Immature natural killer cell (primary cell): ENCODE measurements around the gene RABGGTA. TPM values are rescaled to one million over a fixed set of nuclear protein-coding genes. Genes with fewer than 3 reads are reported as not detected.

Experiments
- DNase-seq, 3 donors: peaks; one replicate each; pipeline ENCODE4 v3.0.0; 2022; ENCODE audit warnings: mixed read lengths in 1 of 3
- H3K27ac Mint-ChIP-seq, 6 donors: one replicate each; pipeline ENCODE4 v1.8.0; 2020; ENCODE audit warnings: mixed read lengths in 6 of 6, mild to moderate bottlenecking in 5 of 6, inconsistent platforms in 4 of 6, moderate library complexity in 3 of 6
- H3K27me3 Mint-ChIP-seq, 3 donors: one replicate each; pipeline ENCODE4 v1.8.0; 2020 to 2021; ENCODE audit warnings: low read depth in 3 of 3, mild to moderate bottlenecking in 3 of 3, mixed read lengths in 3 of 3, moderate library complexity in 3 of 3, inconsistent platforms in 1 of 3
- H3K36me3 Mint-ChIP-seq, 3 donors: one replicate each; pipeline ENCODE4 v1.8.0; 2020; ENCODE audit warnings: mixed read lengths in 3 of 3, inconsistent platforms in 2 of 3, mild to moderate bottlenecking in 2 of 3
- H3K4me1 Mint-ChIP-seq, 2 donors: one replicate each; pipeline ENCODE4 v1.8.0; 2020; ENCODE audit warnings: inconsistent platforms in 2 of 2, mild to moderate bottlenecking in 2 of 2, mixed read lengths in 2 of 2, moderate library complexity in 1 of 2
- H3K4me3 Mint-ChIP-seq, 5 donors: one replicate each; pipeline ENCODE4 v1.8.0; 2020; ENCODE audit warnings: mild to moderate bottlenecking in 5 of 5, mixed read lengths in 5 of 5, inconsistent platforms in 3 of 5, moderate library complexity in 3 of 5
- H3K9me3 Mint-ChIP-seq, 6 donors: one replicate each; pipeline ENCODE4 v1.8.0; 2020; ENCODE audit warnings: mild to moderate bottlenecking in 6 of 6, mixed read lengths in 6 of 6, inconsistent platforms in 4 of 6, moderate library complexity in 3 of 6
- polyA plus RNA-seq, 3 donors: library from polyadenylated mRNA; unstranded; fragments of 300-500 nt; fragmentation: Illumina TruSeq; gene quantifications; one replicate each; pipeline ENCODE4 v1.2.3, GENCODE V29; 2021

The RABGGTA gene
- polyA plus RNA-seq, 3 donors from 2014 or later, result 23.3 to 52.0 (median 38.6) TPM

DNA sequence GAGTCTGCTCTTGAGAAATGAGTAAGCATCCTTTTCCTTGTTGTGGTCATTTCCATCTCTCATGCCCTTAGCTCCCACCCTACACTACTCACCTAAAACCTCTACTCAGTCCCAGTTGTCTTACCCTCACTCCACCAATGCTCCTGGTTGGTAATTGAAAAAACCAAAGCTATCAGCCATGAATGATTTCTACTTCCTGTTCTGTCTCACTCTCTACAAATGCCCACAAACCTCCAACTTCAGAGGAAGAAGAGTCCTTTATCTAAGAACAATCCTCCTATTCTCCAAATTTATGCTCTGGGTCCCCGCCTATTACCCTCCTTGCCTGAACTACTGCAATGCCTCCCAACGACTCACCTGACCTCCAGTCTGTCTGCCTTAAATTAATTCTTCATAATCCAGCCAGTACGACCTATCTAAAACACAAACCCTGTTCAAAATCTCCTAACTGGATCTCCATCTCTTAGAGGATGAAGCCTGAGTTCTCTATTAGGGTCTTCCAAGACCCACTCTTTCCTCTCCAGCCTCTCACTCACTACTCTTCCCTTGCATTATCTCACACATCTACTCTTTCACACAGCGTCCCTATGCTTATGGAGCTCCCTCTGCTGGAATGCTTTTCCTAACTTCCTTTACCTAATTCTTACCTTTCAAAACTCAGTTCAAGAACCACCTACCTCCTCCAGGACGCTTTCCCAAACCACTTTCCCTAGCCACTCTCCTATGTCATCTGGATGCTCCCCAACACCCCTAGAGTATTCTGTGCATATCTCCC lies 26.0 kb upstream of the RABGGTA start:
- Mint-ChIP-seq H3K36me3 (peaks cover 13 to 41% (median 14%) of the 10 kb centered on the region in 3 donors), H3K4me3 (no peak overlapping the region), H3K4me1 (peaks cover 49 to 63% of the 10 kb centered on the region in 2 donors), H3K9me3 (no peaks in the 10 kb centered on the region), H3K27ac (peak overlapping the region; percentile 73 to 96 (median 82)), H3K27me3 (peaks cover 2 to 8% (median 8%) of the 10 kb centered on the region in 3 donors)
- DNase-seq, result no peak

DNA sequence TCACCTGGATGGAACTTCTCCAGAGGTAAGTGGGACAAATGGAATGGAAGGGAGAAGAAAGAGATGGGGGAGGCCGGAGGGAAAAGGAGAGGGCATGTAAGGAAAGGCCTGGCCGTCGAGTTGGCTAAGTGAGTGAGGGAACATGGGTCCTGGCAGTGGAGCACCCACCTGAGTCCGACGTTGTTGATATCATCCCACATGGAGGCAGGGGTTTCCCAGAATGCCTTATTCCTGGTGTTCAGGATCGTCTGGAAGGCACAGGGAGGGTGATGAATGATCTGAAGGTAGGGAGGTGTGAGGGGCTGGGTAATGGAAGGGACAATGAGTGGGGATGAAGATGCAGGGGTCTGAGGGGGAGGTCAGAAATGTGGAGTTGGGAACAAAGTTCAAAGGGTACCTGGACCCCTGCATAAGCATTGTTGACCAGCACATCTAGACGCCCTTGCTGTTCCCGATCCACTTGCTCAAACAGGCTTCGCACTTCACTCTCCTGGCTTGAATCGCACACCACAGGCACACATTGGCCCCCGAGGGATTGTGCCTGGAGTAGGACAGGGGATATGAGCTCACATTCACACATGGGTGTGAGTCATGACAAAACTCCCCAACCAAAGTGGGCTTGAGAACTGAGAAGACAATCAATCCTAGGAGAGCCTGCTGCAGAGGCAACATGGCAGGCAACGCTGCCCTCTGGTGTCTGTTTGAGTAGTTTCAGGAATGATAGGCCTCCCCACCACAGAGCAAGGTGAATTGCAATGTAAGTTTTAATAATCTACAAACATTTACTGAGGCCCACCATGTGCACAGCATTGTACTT lies 25.2 kb upstream of the RABGGTA start:
- H3K9me3 Mint-ChIP-seq, result no peaks in the 10 kb centered on the region
- peak overlapping the region; percentile 73 to 96 (median 82) for H3K27ac Mint-ChIP-seq
- H3K27me3 Mint-ChIP-seq, result peaks cover 2 to 8% (median 8%) of the 10 kb centered on the region in 3 donors
- H3K36me3 Mint-ChIP-seq, result peaks cover 13 to 40% (median 14%) of the 10 kb centered on the region in 3 donors
- peaks cover 44 to 57% of the 10 kb centered on the region in 2 donors for H3K4me1 Mint-ChIP-seq
- peak overlapping the region in 2 of 5 donors; percentile 12 to 23 for H3K4me3 Mint-ChIP-seq
- peak; percentile 72 to 77 (median 75) for DNase-seq

DNA sequence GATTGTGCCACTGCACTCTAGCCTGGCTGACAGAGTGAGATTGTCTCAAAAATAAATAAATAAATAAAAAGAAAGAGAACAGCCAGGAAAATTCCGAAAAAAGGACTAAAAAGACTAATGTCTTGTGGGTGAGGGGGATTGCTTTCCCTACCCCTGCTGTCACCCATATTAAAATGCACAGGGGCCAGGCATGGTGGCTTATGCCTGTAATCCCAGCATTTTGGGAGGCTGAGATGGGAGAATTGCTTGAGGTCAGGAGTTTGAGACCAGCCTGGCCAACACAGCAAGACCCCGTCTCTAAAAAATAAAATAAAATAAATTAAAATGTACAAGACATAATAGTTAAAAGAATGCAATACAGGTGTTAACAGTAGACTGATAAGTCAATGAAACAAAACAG lies 22.1 kb upstream of the RABGGTA start:
- Mint-ChIP-seq H3K36me3 (peaks cover 18 to 52% (median 22%) of the 10 kb centered on the region in 3 donors), H3K27ac (peak overlapping the region in 1 of 6 donors; percentile 45), H3K4me3 (no peak overlapping the region), H3K27me3 (peaks cover 0 to 3% (median 2%) of the 10 kb centered on the region in 3 donors), H3K4me1 (peaks cover 21 to 39% of the 10 kb centered on the region in 2 donors), H3K9me3 (no peaks in the 10 kb centered on the region)
- no peak for DNase-seq

DNA sequence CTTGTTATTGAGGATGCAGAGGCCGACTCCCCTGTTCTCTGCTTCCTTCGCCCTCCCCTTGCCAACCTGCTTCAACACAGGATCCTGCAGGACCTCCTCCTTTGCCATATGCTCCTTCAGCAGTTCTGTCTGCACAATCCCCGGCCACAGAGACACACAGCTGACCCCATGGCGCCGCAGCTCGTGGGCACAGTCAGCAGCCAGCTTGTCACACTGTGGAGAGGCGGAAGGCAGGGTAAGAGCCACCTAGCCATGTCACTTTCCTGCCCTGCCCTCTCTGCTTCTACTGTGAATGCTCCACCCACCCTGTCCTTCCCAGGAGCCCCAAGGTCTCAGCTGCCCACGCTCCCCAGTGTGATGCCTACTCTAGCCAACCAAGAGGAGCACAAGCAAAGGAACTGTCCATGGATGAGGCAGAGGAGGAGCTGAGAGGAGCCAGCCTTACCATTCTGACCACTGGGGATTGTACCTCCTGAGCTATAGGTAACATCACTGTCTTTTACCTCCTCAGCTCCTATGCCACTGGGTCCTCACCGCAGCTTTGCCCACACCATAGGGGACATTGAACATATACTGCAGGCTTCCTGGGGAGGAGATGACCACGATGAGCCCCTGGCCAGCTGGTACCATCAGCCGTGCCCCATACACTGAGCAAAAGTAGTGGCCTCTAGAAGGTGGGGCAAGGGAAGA lies 20.9 kb upstream of the RABGGTA start:
- Mint-ChIP-seq H3K9me3 (no peaks in the 10 kb centered on the region), H3K4me1 (peaks cover 15 to 27% of the 10 kb centered on the region in 2 donors), H3K27me3 (peaks cover 0 to 2% (median 0%) of the 10 kb centered on the region in 3 donors), H3K36me3 (peaks cover 18 to 52% (median 22%) of the 10 kb centered on the region in 3 donors), H3K27ac (no peak overlapping the region), H3K4me3 (no peak overlapping the region)
- DNase-seq, result no peak

DNA sequence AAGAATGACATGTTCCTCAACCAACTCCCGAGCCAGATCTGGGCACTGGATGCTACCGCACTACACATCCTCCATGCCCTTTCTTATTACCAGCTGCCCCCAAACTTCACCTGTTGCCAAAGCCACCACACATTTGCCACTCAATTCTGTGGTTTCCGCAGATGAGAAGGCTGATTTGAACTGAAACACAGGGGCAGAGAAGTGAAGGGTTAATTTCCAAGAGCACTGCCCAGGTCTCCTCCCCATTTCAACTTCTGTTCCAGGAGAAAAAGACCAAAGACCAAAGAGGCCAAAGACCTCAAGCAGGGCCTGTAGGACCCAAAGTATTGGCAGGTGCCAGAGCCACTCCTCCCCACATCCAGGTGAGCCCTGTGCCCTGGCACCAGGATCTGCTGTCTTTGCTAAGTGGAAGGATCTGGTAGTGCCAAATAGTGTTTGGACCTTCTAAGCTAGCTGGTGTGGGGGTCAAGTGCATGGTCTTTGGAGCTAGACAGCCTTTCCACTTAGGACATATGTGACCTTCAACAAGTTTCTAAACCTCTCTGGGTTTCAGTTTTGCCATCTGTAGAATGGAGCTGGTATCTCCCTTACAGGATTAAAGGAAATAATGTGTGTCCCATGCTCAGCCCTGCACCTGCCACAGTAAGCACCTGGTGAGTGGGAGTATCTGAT lies 20.2 kb upstream of the RABGGTA start:
- peaks cover 15 to 49% (median 22%) of the 10 kb centered on the region in 3 donors for H3K36me3 Mint-ChIP-seq
- no peak overlapping the region for H3K4me3 Mint-ChIP-seq
- H3K4me1 Mint-ChIP-seq, result peaks cover 8 to 21% of the 10 kb centered on the region in 2 donors
- no peak for DNase-seq
- no peaks in the 10 kb centered on the region for H3K9me3 Mint-ChIP-seq
- no peak overlapping the region for H3K27ac Mint-ChIP-seq
- peaks cover 0 to 2% (median 0%) of the 10 kb centered on the region in 3 donors for H3K27me3 Mint-ChIP-seq

DNA sequence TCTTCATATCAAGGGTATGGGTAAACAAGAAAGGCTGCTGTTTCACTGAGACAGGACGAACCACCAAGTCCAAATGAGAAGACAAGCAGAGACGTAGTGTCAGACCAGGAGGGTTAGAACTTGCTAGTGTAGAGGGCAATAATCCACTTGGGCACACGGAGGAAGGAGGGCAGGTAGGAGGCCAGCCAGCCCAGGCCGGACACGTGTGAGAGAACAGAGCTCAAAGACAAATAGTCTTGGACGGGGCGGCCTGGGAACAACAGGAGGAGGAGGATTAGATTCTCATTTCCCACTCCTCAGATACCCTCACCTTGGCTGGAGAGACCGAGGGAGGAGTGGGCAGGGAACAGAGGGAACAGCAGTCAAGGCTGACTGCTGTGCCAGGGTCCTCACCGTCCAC lies 19.3 kb upstream of the RABGGTA start:
- Mint-ChIP-seq H3K36me3 (peaks cover 14 to 41% (median 17%) of the 10 kb centered on the region in 3 donors), H3K4me1 (peaks cover 2 to 12% of the 10 kb centered on the region in 2 donors), H3K4me3 (no peak overlapping the region), H3K9me3 (no peaks in the 10 kb centered on the region), H3K27ac (peak overlapping the region in 3 of 6 donors; percentile 8 to 74 (median 11)), H3K27me3 (peaks cover 0 to 2% (median 0%) of the 10 kb centered on the region in 3 donors)
- no peak for DNase-seq

DNA sequence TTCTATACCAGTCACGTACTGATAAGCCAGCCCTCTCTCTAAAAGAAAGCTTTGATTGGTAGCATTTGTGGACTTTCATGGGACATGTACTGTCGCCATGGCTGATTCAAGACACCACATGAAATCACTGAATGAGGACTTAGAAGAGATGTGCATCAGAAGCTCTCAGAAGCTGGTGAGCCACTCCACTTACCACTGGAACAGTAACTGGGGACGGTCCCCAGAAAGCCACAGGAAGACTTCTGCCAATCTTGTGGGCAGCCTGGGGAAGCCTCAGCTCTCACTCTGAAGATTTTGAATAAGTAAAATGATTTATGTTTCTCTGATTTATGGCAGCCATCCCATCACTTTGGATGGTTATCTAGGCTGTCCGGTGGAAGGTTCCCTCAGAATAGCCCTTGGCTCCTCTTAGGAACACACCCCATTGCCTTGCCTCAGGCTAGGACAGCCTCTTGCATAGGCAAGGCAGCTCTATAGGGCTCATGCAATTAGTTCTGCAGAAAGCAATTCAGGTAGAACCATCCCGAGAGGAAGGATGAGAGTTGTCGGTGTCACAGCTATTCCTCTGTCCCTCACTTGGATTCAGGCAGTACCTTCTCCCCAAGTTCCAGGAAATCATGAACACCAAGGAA lies 18.4 kb upstream of the RABGGTA start:
- Mint-ChIP-seq H3K27me3 (peaks cover 0 to 2% (median 0%) of the 10 kb centered on the region in 3 donors), H3K27ac (peak overlapping the region in 3 of 6 donors; percentile 17 to 51 (median 36)), H3K4me3 (no peak overlapping the region), H3K9me3 (no peaks in the 10 kb centered on the region), H3K36me3 (peaks cover 10 to 35% (median 12%) of the 10 kb centered on the region in 3 donors), H3K4me1 (peaks cover 2 to 12% of the 10 kb centered on the region in 2 donors)
- peak in 2 of 3 donors; percentile 33 to 38 for DNase-seq

DNA sequence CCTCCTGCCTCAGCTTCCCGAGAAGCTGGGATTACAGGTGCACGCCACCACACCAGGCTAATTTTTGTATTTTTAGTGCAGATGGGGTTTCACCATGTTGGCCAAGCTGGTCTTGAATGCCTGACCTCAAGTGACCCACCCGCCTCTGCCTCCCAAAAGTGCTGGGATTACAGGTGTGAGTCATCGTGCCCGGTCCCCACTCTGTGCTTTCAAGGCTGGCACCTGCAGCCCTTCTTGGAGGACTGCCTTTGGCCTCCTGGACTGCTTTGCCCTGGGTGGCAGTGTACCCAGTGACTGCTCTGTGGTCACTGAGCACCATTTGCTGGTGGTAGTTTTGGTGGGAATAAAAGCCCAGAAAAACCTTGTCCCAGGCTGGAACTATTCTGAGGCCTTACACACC lies 15.6 kb upstream of the RABGGTA start:
- Mint-ChIP-seq H3K4me1 (peaks cover 2 to 12% of the 10 kb centered on the region in 2 donors), H3K36me3 (peaks cover 9 to 17% (median 12%) of the 10 kb centered on the region in 3 donors), H3K4me3 (no peak overlapping the region), H3K9me3 (no peaks in the 10 kb centered on the region), H3K27ac (peak overlapping the region in 1 of 6 donors; percentile 28), H3K27me3 (peaks cover 0 to 3% (median 1%) of the 10 kb centered on the region in 3 donors)
- no peak for DNase-seq

DNA sequence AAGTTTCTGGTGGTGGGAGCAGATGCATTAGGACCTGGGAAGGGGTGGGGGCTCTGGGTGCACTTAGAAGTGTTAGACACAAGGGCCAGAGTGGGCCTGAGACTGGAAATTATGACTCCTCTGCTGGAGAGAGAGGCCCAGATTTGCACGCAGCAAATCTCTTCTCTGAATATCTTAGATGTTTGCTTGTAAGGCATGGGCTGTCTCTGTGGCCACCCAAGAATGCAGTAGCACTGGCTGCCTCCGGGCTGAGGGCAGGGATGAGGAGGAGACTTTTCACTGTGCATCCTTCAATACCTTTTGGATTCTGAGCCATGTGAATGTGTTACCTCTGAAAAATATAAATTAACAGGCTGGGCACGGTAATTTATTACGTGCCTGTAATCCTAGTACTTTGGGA lies 14.0 kb upstream of the RABGGTA start:
- H3K27ac Mint-ChIP-seq, result peak overlapping the region in 3 of 6 donors; percentile 10 to 49 (median 45)
- H3K4me1 Mint-ChIP-seq, result peaks cover 8 to 15% of the 10 kb centered on the region in 2 donors
- peaks cover 0 to 3% (median 1%) of the 10 kb centered on the region in 3 donors for H3K27me3 Mint-ChIP-seq
- H3K4me3 Mint-ChIP-seq, result no peak overlapping the region
- peaks cover 1 to 2% (median 1%) of the 10 kb centered on the region in 3 donors for H3K36me3 Mint-ChIP-seq
- H3K9me3 Mint-ChIP-seq, result no peaks in the 10 kb centered on the region
- no peak for DNase-seq

DNA sequence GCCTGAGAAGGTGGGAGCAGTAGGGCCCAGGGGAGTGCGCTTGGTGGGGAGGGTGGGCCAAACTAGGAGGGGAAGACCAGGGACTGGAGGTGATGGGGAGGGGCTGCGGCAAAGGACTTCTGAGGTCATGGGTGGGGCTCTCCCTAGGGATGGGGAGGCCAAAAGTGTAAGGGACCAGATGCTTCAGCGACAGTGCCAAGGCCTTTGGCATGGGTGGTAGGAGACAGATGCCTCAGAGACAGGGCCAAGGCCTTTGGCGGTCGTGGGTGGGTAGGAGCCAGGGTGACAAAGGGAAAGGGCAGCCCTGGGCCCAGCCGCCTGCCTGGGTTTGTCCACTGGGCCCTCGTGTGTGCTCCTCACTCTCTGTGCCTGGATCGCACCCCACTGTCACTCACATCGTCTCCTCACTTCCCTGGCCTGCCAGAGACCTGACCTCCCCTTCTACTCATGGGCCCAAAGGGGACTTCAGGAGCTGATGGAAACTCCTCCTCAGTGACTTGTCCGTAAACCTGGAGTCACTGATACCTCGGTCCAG lies 13.2 kb upstream of the RABGGTA start:
- Mint-ChIP-seq H3K4me3 (no peak overlapping the region), H3K9me3 (no peaks in the 10 kb centered on the region), H3K4me1 (peaks cover 6 to 8% of the 10 kb centered on the region in 2 donors), H3K27me3 (peaks cover 0 to 3% (median 1%) of the 10 kb centered on the region in 3 donors), H3K27ac (peak overlapping the region in 3 of 6 donors; percentile 10 to 49 (median 45)), H3K36me3 (no peaks in the 10 kb centered on the region)
- DNase-seq, result no peak

DNA sequence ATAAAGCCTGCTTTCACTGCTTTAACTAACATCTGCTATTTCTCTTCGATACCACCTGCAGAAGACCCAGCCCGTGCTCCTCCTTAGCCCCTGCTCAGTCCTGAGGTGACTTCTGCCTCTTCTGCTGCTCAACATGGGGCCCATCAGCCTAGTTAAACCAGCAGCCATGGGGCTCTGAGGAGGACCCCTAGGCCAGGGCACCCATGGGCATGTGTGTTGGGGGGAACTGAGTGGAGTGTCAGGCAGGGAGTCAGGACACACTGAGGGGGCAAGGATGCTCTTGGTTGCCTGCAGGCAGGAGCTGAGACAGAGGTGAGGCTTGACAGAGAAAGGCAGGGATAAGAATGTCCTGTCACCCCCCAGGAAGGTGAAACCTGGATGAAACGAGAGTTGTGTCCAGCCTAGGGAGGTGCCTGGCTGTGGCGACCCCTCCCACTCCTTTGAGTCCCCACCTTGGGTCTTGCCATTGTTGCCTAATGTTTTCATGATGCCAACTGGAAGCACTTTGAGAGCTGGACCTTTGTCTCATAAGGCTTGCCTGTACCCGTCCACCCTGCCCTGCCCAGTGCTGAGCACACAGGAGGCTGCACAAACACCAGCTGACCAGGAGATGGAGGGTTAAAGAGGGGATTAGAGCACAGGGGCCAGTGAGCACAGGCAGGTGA lies 12.5 kb upstream of the RABGGTA start:
- Mint-ChIP-seq H3K4me3 (no peak overlapping the region), H3K27me3 (peaks cover 0 to 3% (median 1%) of the 10 kb centered on the region in 3 donors), H3K4me1 (peaks cover 5 to 6% of the 10 kb centered on the region in 2 donors), H3K36me3 (no peaks in the 10 kb centered on the region), H3K27ac (peak overlapping the region in 2 of 6 donors; percentile 44 to 81), H3K9me3 (no peaks in the 10 kb centered on the region)
- no peak for DNase-seq

DNA sequence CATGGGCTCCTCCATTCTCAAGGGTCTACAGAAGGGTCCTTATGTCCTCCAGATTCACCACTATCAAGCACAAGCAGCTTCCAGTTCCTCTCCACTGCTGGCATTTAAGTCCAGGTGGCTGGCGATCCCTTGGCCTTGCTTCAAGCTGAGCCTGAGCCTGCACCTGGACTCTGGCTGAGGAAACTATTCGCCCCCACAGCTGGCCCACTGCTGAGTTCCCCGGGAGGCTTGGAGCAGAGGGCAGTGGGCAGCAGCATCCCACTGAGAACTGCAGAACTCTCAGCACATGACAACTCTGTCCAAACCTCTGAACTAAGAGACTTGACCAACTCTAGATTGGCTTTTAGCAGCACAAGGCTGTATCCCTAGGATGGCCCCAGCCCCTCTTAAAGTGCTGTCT lies 11.3 kb upstream of the RABGGTA start:
- no peak overlapping the region for H3K4me3 Mint-ChIP-seq
- peak overlapping the region in 1 of 6 donors; percentile 33 for H3K27ac Mint-ChIP-seq
- H3K36me3 Mint-ChIP-seq, result no peaks in the 10 kb centered on the region
- peaks cover 5 to 8% of the 10 kb centered on the region in 2 donors for H3K4me1 Mint-ChIP-seq
- no peak for DNase-seq
- H3K27me3 Mint-ChIP-seq, result peaks cover 0 to 3% (median 1%) of the 10 kb centered on the region in 3 donors
- no peaks in the 10 kb centered on the region for H3K9me3 Mint-ChIP-seq
